SW 1271 (cell line): ENCODE measurements around the gene PROC.

Experiments used
- DNase-seq, 2 experiments: peaks; one replicate each; lab custom pipeline; 2025; lab: John Stamatoyannopoulos, UW

PROC gene

GRCh38 chr2:127414638-127415592 is 3.3 kb upstream of the PROC start:
- no peak for DNase-seq

GRCh38 chr2:127415593-127416505 is 2.4 kb upstream of the PROC start:
- no peak for DNase-seq

- DNase-seq: no peak
These were observed 1.7 kb upstream of the PROC start for GRCh38 chr2:127416506-127417001.

- no peak for DNase-seq
These were observed 821 bp upstream of the PROC start for GRCh38 chr2:127417406-127417805.

- DNase-seq: no peak
These were observed 844 bp downstream of the PROC start for GRCh38 chr2:127419112-127419430.

GRCh38 chr2:127419448-127420038 is 1.3 kb downstream of the PROC start:
- no peak for DNase-seq

GRCh38 chr2:127420039-127420864 is 2.0 kb downstream of the PROC start:
- DNase-seq: no peak

- DNase-seq: no peak
These were observed 3.0 kb downstream of the PROC start for GRCh38 chr2:127421116-127421800.

- DNase-seq: no peak
These were observed 3.8 kb downstream of the PROC start for GRCh38 chr2:127421871-127422558.

GRCh38 chr2:127422559-127423477 is 4.6 kb downstream of the PROC start:
- DNase-seq: no peak

- no peak for DNase-seq
These were observed 5.2 kb downstream of the PROC start for GRCh38 chr2:127423478-127423843.

- peak in 1 of 2 experiments; percentile 22 for DNase-seq
These were observed 5.7 kb downstream of the PROC start for GRCh38 chr2:127423880-127424279.

- no peak for DNase-seq
These were observed 6.6 kb downstream of the PROC start for GRCh38 chr2:127424598-127425520.

- DNase-seq: no peak
These were observed 7.6 kb downstream of the PROC start for GRCh38 chr2:127425540-127426490.

- DNase-seq: no peak
These were observed 8.5 kb downstream of the PROC start for GRCh38 chr2:127426501-127427354.
